ENCODE results near the gene SEC14L5.

SEC14L5 gene

DNA sequence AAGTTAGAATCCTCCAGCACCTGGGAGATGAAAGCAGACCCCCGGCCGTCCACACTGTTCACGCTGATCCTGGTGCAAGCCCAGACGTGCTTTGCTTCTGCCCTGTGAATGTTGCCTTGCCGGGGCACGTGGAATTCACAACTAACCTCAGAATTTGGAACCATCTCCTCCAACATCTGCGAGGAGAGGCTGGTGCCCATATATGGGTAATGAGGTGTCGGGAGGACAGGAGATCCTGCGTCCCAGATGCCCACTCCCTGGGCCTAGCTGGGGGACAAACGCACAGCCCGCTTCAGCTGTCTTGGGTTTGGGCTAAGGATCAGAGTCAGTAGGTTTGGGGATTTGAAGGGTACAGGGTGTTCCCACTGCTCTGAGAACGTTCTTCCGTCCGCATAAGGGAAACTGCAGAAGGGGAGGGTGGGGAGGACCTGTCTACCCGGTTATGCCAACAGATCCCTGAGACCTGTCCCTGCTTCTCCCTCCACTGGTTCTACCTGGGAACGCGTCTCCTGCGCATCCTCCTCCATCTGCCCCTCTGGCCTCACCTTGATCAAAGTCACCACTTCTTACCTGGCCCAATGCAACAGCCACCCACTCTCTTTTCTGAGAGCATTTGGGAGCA, 35.3 kb upstream of the SEC14L5 start:
- CTCF ChIA-PET, result no interaction called here
- peaks cover 0 to 10% (median 0%) of the 10 kb centered on the region in 5 experiments for H3K27me3 ChIP-seq (replicated peaks in 2 of 5; ENCODE audit: control insufficient read depth in 4 of 5, insufficient read depth in 5 of 5, low read length in 4 of 5)
- no peak overlapping the region for H3K4me3 ChIP-seq (ENCODE audit: control insufficient read depth in 1 of 7, extremely low read depth in 1 of 7, insufficient read depth in 4 of 7, low read depth in 2 of 7, low read length in 6 of 7)
- no peak overlapping the region for H3K27ac ChIP-seq (ENCODE audit: insufficient read depth in 1 of 2, low read depth in 1 of 2, low read length in 2 of 2, poor library complexity in 1 of 2, severe bottlenecking in 2 of 2)
- 84% methylated on average over 9 of the region's 18 CpGs for WGBS (ENCODE audit: insufficient coverage)
- no peaks in the 10 kb centered on the region for H3K4me1 ChIP-seq (ENCODE audit: control extremely low read depth in 1 of 4, control insufficient read depth in 4 of 4, insufficient read depth in 4 of 4, low read length in 3 of 4)
- no peak for DNase-seq
- H3K36me3 ChIP-seq (ENCODE audit: control insufficient read depth in 4 of 4, insufficient read depth in 4 of 4, low read length in 3 of 4), result no peaks in the 10 kb centered on the region
- H3K9me3 ChIP-seq (ENCODE audit: control extremely low read depth in 1 of 5, control insufficient read depth in 4 of 5, insufficient read depth in 2 of 5, low read depth in 1 of 5, low read length in 4 of 5), result peaks cover 2 to 9% (median 6%) of the 10 kb centered on the region in 5 experiments
- POLR2A ChIA-PET, result no interaction called here

DNA sequence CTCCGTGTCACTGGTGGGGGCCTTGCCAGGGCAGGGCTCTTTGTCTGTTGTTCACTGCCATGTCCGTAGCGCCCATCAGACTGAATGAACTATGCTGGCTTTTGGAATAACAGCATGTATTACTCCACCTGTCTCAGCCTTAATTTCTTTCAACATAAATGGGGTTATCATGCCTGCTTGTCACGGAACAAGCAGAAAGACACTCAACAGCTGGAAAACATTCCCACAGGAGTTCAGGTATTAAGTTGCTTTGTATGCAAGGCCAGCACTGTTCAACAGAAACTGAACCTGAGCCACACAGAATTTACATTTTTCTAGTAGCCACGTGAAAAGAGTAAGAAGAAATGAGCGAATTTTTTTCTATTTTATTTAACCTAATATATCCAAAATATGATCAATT, 34.3 kb upstream of the SEC14L5 start:
- POLR2A ChIA-PET, result no interaction called here

DNA sequence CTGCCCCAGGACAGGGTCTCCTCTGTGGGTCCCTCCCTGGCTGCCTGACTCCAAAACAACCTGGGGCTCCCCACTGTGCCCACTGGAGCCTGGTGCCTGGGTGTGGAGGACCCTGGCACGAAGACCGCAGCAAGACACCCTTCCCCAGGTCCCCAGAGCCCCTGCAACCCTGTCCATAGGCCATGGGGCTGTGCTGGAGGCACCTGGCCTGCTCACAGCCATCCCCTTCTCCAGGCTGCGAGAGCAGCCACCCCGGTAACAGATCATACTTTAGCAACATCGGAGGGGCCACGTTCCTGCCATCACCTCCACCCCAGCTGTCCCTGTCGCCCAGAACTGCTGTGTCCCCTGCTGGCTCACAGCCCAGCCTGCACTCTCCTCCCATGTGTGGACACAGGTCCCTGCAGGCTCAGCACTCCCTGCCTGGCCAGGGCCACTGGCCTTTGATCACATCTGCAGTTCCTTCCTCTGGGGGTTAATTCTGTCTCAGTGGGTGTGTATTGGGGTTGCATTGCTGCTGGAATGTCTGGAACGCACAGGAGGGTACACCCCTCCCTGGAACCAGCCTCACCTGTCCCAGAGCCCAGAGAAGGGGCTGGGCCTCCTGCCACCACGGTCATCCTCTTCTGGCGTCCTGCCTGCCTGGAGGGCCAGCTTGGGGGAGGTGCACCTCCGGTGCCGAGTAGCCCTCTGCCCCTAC, 33.4 kb upstream of the SEC14L5 start:
- CTCF ChIA-PET, result no interaction called here
- POLR2A ChIA-PET, result no interaction called here
- Histone ChIP-seq H3K9me3 (ENCODE audit: control extremely low read depth in 1 of 5, control insufficient read depth in 4 of 5, insufficient read depth in 2 of 5, low read depth in 1 of 5, low read length in 4 of 5) (peaks cover 2 to 9% (median 6%) of the 10 kb centered on the region in 5 experiments), H3K4me3 (ENCODE audit: control insufficient read depth in 1 of 7, extremely low read depth in 1 of 7, insufficient read depth in 4 of 7, low read depth in 2 of 7, low read length in 6 of 7) (no peak overlapping the region), H3K27me3 (replicated peaks in 2 of 5; ENCODE audit: control insufficient read depth in 4 of 5, insufficient read depth in 5 of 5, low read length in 4 of 5) (peaks cover 0 to 10% (median 0%) of the 10 kb centered on the region in 5 experiments), H3K36me3 (ENCODE audit: control insufficient read depth in 4 of 4, insufficient read depth in 4 of 4, low read length in 3 of 4) (no peaks in the 10 kb centered on the region), H3K4me1 (ENCODE audit: control extremely low read depth in 1 of 4, control insufficient read depth in 4 of 4, insufficient read depth in 4 of 4, low read length in 3 of 4) (no peaks in the 10 kb centered on the region), H3K27ac (ENCODE audit: insufficient read depth in 1 of 2, low read depth in 1 of 2, low read length in 2 of 2, poor library complexity in 1 of 2, severe bottlenecking in 2 of 2) (no peak overlapping the region)
- WGBS (ENCODE audit: insufficient coverage), result 78% methylated on average over 8 of the region's 12 CpGs
- no peak for DNase-seq

More for the DNA sequence above, 34.3 kb upstream of the SEC14L5 start:
- DNase-seq, result no peak
- CTCF ChIA-PET, result no interaction called here
- Histone ChIP-seq H3K4me1 (ENCODE audit: control extremely low read depth in 1 of 4, control insufficient read depth in 4 of 4, insufficient read depth in 4 of 4, low read length in 3 of 4) (no peaks in the 10 kb centered on the region), H3K36me3 (ENCODE audit: control insufficient read depth in 4 of 4, insufficient read depth in 4 of 4, low read length in 3 of 4) (no peaks in the 10 kb centered on the region), H3K9me3 (ENCODE audit: control extremely low read depth in 1 of 5, control insufficient read depth in 4 of 5, insufficient read depth in 2 of 5, low read depth in 1 of 5, low read length in 4 of 5) (peaks cover 2 to 9% (median 6%) of the 10 kb centered on the region in 5 experiments), H3K27me3 (replicated peaks in 2 of 5; ENCODE audit: control insufficient read depth in 4 of 5, insufficient read depth in 5 of 5, low read length in 4 of 5) (peaks cover 0 to 10% (median 0%) of the 10 kb centered on the region in 5 experiments), H3K27ac (ENCODE audit: insufficient read depth in 1 of 2, low read depth in 1 of 2, low read length in 2 of 2, poor library complexity in 1 of 2, severe bottlenecking in 2 of 2) (no peak overlapping the region), H3K4me3 (ENCODE audit: control insufficient read depth in 1 of 7, extremely low read depth in 1 of 7, insufficient read depth in 4 of 7, low read depth in 2 of 7, low read length in 6 of 7) (no peak overlapping the region)
- WGBS (ENCODE audit: insufficient coverage), result 95% methylated on average over 3 of the region's 6 CpGs

DNA sequence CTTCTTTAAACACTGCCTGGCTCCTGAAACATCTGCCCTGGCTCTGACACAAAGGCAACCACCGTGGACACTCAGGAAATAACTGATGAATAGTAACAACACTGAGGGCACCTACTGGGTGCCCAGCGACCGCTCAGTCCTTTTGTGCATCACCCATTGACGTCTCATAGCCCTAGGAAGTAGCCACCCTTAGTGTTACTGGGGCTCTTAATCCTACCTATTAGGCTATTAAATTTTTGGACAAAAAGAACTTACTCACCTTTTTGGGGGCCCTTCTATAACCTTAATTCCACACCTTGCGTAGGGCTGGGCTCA, 32.9 kb upstream of the SEC14L5 start:
- Histone ChIP-seq H3K4me3 (ENCODE audit: control insufficient read depth in 1 of 7, extremely low read depth in 1 of 7, insufficient read depth in 4 of 7, low read depth in 2 of 7, low read length in 6 of 7) (no peak overlapping the region), H3K9me3 (ENCODE audit: control extremely low read depth in 1 of 5, control insufficient read depth in 4 of 5, insufficient read depth in 2 of 5, low read depth in 1 of 5, low read length in 4 of 5) (peaks cover 2 to 9% (median 6%) of the 10 kb centered on the region in 5 experiments), H3K27me3 (replicated peaks in 2 of 5; ENCODE audit: control insufficient read depth in 4 of 5, insufficient read depth in 5 of 5, low read length in 4 of 5) (peaks cover 0 to 10% (median 0%) of the 10 kb centered on the region in 5 experiments), H3K4me1 (ENCODE audit: control extremely low read depth in 1 of 4, control insufficient read depth in 4 of 4, insufficient read depth in 4 of 4, low read length in 3 of 4) (no peaks in the 10 kb centered on the region), H3K36me3 (ENCODE audit: control insufficient read depth in 4 of 4, insufficient read depth in 4 of 4, low read length in 3 of 4) (no peaks in the 10 kb centered on the region), H3K27ac (ENCODE audit: insufficient read depth in 1 of 2, low read depth in 1 of 2, low read length in 2 of 2, poor library complexity in 1 of 2, severe bottlenecking in 2 of 2) (no peak overlapping the region)
- WGBS (ENCODE audit: insufficient coverage), result 90% methylated on average over 4 of the region's 5 CpGs
- CTCF ChIA-PET, result no interaction called here
- no peak for DNase-seq
- POLR2A ChIA-PET, result no interaction called here

DNA sequence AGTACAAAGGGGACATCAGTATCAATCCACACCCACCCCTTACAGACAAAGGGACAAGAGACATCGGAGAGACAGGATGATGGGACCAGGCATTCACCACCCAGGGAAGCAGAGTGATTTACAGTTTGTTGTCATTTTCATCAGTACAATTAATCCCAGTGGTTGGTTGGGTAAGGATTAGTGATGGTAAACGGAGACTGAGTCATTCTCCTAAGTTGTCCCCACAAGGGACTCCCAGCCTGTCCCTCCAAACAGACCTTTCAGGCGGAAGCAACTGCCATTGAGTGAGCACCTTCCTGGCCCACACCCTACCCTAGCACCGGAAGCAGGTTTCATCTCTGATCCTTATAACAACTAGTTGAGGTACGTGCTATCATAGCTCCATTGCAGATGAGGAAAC, 32.3 kb upstream of the SEC14L5 start:
- Histone ChIP-seq H3K9me3 (ENCODE audit: control extremely low read depth in 1 of 5, control insufficient read depth in 4 of 5, insufficient read depth in 2 of 5, low read depth in 1 of 5, low read length in 4 of 5) (peaks cover 2 to 9% (median 6%) of the 10 kb centered on the region in 5 experiments), H3K4me3 (ENCODE audit: control insufficient read depth in 1 of 7, extremely low read depth in 1 of 7, insufficient read depth in 4 of 7, low read depth in 2 of 7, low read length in 6 of 7) (no peak overlapping the region), H3K36me3 (ENCODE audit: control insufficient read depth in 4 of 4, insufficient read depth in 4 of 4, low read length in 3 of 4) (no peaks in the 10 kb centered on the region), H3K4me1 (ENCODE audit: control extremely low read depth in 1 of 4, control insufficient read depth in 4 of 4, insufficient read depth in 4 of 4, low read length in 3 of 4) (no peaks in the 10 kb centered on the region), H3K27ac (ENCODE audit: insufficient read depth in 1 of 2, low read depth in 1 of 2, low read length in 2 of 2, poor library complexity in 1 of 2, severe bottlenecking in 2 of 2) (no peak overlapping the region), H3K27me3 (replicated peaks in 2 of 5; ENCODE audit: control insufficient read depth in 4 of 5, insufficient read depth in 5 of 5, low read length in 4 of 5) (peaks cover 0 to 10% (median 0%) of the 10 kb centered on the region in 5 experiments)
- WGBS (ENCODE audit: insufficient coverage), result 100% methylated on average over 4 of the region's 5 CpGs
- ChIA-PET POLR2A (no interaction called here), CTCF (no interaction called here)
- DNase-seq, result no peak

DNA sequence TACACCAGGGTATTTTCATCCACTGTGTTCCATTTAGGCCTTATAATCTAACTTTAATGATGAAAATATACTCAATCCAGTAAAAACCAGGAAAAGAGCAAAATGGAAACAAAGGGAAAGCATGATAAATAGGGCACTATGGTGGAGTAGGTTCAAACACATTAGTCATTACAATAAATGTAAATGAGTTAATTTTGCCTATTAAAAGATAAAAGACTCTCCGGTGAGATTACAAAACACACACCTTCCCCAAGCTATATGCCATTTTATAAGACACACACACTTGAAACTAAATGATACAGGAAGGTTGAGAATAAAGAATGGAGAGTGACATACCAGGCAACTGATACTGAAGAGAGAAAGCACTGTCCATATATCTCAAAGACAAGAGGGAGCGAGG, 31.2 kb upstream of the SEC14L5 start:
- DNase-seq, result no peak
- Histone ChIP-seq H3K27me3 (replicated peaks in 2 of 5; ENCODE audit: control insufficient read depth in 4 of 5, insufficient read depth in 5 of 5, low read length in 4 of 5) (peaks cover 0 to 10% (median 0%) of the 10 kb centered on the region in 5 experiments), H3K36me3 (ENCODE audit: control insufficient read depth in 4 of 4, insufficient read depth in 4 of 4, low read length in 3 of 4) (no peaks in the 10 kb centered on the region), H3K4me3 (ENCODE audit: control insufficient read depth in 1 of 7, extremely low read depth in 1 of 7, insufficient read depth in 4 of 7, low read depth in 2 of 7, low read length in 6 of 7) (no peak overlapping the region), H3K9me3 (ENCODE audit: control extremely low read depth in 1 of 5, control insufficient read depth in 4 of 5, insufficient read depth in 2 of 5, low read depth in 1 of 5, low read length in 4 of 5) (peaks cover 2 to 9% (median 6%) of the 10 kb centered on the region in 5 experiments), H3K27ac (ENCODE audit: insufficient read depth in 1 of 2, low read depth in 1 of 2, low read length in 2 of 2, poor library complexity in 1 of 2, severe bottlenecking in 2 of 2) (no peak overlapping the region), H3K4me1 (ENCODE audit: control extremely low read depth in 1 of 4, control insufficient read depth in 4 of 4, insufficient read depth in 4 of 4, low read length in 3 of 4) (no peaks in the 10 kb centered on the region)
- POLR2A ChIA-PET, result no interaction called here
- WGBS (ENCODE audit: insufficient coverage), result 91% methylated on average over 1 of the region's 2 CpGs
- CTCF ChIA-PET, result no interaction called here

DNA sequence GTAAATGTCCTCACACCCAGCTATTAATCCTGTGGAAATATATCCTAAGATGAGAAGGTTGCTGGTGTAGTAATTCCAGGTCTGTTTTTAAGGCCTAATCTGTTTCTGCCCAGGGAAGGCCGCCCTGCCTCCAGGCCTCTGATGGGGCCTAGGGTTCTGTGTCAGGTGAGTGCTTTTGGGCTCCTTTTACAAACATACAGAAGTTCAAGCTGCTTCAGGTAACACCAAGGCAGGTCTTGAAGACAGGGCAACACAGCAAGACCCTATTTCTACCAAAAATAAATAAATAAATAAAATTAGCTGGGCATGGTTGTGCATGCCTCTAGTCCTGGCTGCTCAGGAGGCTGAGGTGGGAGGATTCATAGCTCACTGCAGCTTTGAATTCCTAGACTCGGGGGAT, 30.5 kb upstream of the SEC14L5 start:
- peaks cover 0 to 10% (median 0%) of the 10 kb centered on the region in 5 experiments for H3K27me3 ChIP-seq (replicated peaks in 2 of 5; ENCODE audit: control insufficient read depth in 4 of 5, insufficient read depth in 5 of 5, low read length in 4 of 5)
- ChIA-PET POLR2A (no interaction called here), CTCF (no interaction called here)
- no peaks in the 10 kb centered on the region for H3K36me3 ChIP-seq (ENCODE audit: control insufficient read depth in 4 of 4, insufficient read depth in 4 of 4, low read length in 3 of 4)
- H3K4me1 ChIP-seq (ENCODE audit: control extremely low read depth in 1 of 4, control insufficient read depth in 4 of 4, insufficient read depth in 4 of 4, low read length in 3 of 4), result no peaks in the 10 kb centered on the region
- no peak overlapping the region for H3K27ac ChIP-seq (ENCODE audit: insufficient read depth in 1 of 2, low read depth in 1 of 2, low read length in 2 of 2, poor library complexity in 1 of 2, severe bottlenecking in 2 of 2)
- DNase-seq, result no peak
- peaks cover 2 to 9% (median 6%) of the 10 kb centered on the region in 5 experiments for H3K9me3 ChIP-seq (ENCODE audit: control extremely low read depth in 1 of 5, control insufficient read depth in 4 of 5, insufficient read depth in 2 of 5, low read depth in 1 of 5, low read length in 4 of 5)
- no peak overlapping the region for H3K4me3 ChIP-seq (ENCODE audit: control insufficient read depth in 1 of 7, extremely low read depth in 1 of 7, insufficient read depth in 4 of 7, low read depth in 2 of 7, low read length in 6 of 7)
- WGBS (ENCODE audit: insufficient coverage), result 80% methylated on average over 2 of the region's 2 CpGs
